Measurements from ENCODE around the gene SFRP5. TPM values are rescaled to one million over a fixed set of nuclear protein-coding genes. Genes with fewer than 3 reads are reported as not detected.

The SFRP5 gene
- total and polyA plus RNA-seq, 2 donors (not counting 3 experiments of a cell fraction or from before 2014, with no cell fraction given): not detected

DNA sequence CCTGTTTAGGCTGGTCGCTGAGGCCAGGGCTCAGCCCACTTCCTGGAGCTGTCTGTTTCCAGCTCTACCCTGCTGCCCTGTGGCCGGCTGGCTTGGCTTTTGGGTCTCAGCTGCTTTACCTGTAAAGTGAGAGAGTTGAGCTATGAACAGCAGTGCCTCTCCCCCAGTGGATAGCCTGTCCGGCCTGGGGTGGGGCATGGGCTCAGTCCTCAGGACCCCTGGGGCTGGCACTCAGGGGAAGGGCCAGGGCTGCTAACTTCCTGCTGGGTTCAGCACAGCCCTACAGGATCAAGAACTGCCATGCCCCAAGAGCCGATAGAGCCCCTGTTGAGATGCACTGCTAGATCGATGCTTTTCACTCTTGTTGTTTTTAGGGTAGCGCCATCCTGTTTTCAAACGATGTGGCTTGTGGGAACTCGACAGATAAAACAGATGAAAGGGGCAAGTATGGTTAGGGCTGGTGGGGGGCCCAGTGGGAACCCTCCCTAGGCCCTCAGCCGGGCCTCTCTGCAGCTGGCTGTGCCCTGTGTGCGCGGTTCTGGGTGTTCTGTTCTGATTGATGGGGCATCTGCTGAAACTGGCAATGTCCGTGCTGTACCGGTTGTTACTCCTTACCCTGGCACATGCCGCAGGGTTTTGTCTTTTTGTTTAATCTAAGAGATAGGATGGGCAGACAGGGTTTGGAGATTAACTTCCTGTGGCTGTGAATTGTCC is 10.0 kb upstream of the SFRP5 start:
- Histone ChIP-seq H3K9ac (replicated peaks; ENCODE audit: extremely low read depth, insufficient read depth, low read length) (no peak overlapping the region), H3K4me1 (ENCODE audit: control insufficient read depth, extremely low read depth, insufficient read depth, low read length) (peaks cover 4% of the 10 kb centered on the region), H3K9me3 (replicated peaks; ENCODE audit: control insufficient read depth, insufficient read depth, low read length) (no peaks in the 10 kb centered on the region), H3K27ac (ENCODE audit: insufficient read depth, low read depth, low read length) (no peak overlapping the region), H3K4me3 (replicated peaks in 1 of 3; ENCODE audit: insufficient read depth in 1 of 3, low read depth in 1 of 3, low read length in 3 of 3) (no peak overlapping the region), H3K4me2 (ENCODE audit: insufficient read depth, low read length) (no peak overlapping the region), H3K27me3 (ENCODE audit: control insufficient read depth in 2 of 2, insufficient read depth in 2 of 2, low read length in 2 of 2) (no peaks in the 10 kb centered on the region), H3K79me2 (ENCODE audit: control insufficient read depth, insufficient read depth, low read length) (no peaks in the 10 kb centered on the region), H3K36me3 (ENCODE audit: control insufficient read depth in 2 of 2, extremely low read depth in 1 of 2, insufficient read depth in 2 of 2, low read length in 2 of 2) (no peaks in the 10 kb centered on the region), H4K20me1 (replicated peaks; ENCODE audit: control insufficient read depth, extremely low read depth, insufficient read depth, low read length) (no peaks in the 10 kb centered on the region), H3K9me1 (replicated peaks; ENCODE audit: control insufficient read depth, extremely low read depth, insufficient read depth, low read length) (no peaks in the 10 kb centered on the region), H2AFZ (ENCODE audit: low read depth, low read length) (no peak overlapping the region)
- no peak for DNase-seq (ENCODE audit: low read depth, low spot score)
- dilution Hi-C loops (cut with MboI; ENCODE audit: extremely low pct_ligation_motif_present, low sequenced_read_pairs): no loop called here
- TF ChIP-seq FOS (IDR thresholded peaks at IDR 0.05; ENCODE audit: borderline replicate concordance, insufficient read depth, low read length): no peak
- TF ChIP-seq, protein P1, sequence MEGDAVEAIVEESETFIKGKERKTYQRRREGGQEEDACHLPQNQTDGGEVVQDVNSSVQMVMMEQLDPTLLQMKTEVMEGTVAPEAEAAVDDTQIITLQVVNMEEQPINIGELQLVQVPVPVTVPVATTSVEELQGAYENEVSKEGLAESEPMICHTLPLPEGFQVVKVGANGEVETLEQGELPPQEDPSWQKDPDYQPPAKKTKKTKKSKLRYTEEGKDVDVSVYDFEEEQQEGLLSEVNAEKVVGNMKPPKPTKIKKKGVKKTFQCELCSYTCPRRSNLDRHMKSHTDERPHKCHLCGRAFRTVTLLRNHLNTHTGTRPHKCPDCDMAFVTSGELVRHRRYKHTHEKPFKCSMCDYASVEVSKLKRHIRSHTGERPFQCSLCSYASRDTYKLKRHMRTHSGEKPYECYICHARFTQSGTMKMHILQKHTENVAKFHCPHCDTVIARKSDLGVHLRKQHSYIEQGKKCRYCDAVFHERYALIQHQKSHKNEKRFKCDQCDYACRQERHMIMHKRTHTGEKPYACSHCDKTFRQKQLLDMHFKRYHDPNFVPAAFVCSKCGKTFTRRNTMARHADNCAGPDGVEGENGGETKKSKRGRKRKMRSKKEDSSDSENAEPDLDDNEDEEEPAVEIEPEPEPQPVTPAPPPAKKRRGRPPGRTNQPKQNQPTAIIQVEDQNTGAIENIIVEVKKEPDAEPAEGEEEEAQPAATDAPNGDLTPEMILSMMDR (IDR thresholded peaks at IDR 0.05; ENCODE audit: extremely low read depth in 1 of 2, insufficient read depth in 1 of 2, low read depth in 1 of 2, low read length in 2 of 2): no peak
- no peak for TF ChIP-seq MYC (IDR thresholded peaks at IDR 0.05; ENCODE audit: low read depth, low read length)
- TF ChIP-seq GATA2 (IDR thresholded peaks at IDR 0.05; ENCODE audit: insufficient read depth, insufficient read length, low read depth, low read length): no peak
- TF ChIP-seq EZH2 (IDR thresholded peaks at IDR 0.05; ENCODE audit: borderline replicate concordance, low read depth, low read length, severe bottlenecking): no peak
- TF ChIP-seq, protein P2, sequence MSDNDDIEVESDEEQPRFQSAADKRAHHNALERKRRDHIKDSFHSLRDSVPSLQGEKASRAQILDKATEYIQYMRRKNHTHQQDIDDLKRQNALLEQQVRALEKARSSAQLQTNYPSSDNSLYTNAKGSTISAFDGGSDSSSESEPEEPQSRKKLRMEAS (IDR thresholded peaks at IDR 0.05; ENCODE audit: insufficient read depth, insufficient read length): no peak
- TF ChIP-seq JUN (IDR thresholded peaks at IDR 0.05; ENCODE audit: borderline replicate concordance, insufficient read depth, insufficient read length, low read depth): no peak
- TF ChIP-seq POLR2A (IDR thresholded peaks at IDR 0.05; ENCODE audit: low read depth, low read length): no peak
- no peak for TF ChIP-seq POLR2AphosphoS5 (IDR thresholded peaks at IDR 0.05; ENCODE audit: insufficient read depth, low read depth, low read length)
- intact Hi-C loops (cut with micrococcal nuclease): no loop called here
- no peak for FAIRE-seq
- POLR2A ChIA-PET: no interaction called here
- BruUV-seq (replicated peaks): no TSS peak
- CTCF ChIA-PET: interaction anchor here (1.0 to 3.0 kb wide), 6 partner anchors 9 to 262 kb away, joined by 3 to 15 read pairs (median 6); no protein-coding TSS in a partner anchor

Data from endothelial cell of umbilical vein (primary cell).